HG03280 (cell line): ENCODE measurements around the gene ADM.
A peak's percentile ranks its signal among the peaks of the same experiment; 100 is the strongest.

Source experiments
- ATAC-seq: cut with Tn5 transposase; IDR thresholded peaks from one replicate; pipeline ENCODE4 v1.9.1; 2021; ENCODE audit warnings: mild to moderate bottlenecking, moderate library complexity; ENCODE audit not compliant: unreplicated experiment

ADM gene

GRCh38 chr11:10309163-10310093, 4.6 kb downstream of the ADM start:
- no peak for ATAC-seq

- ATAC-seq, result no peak
Observed at GRCh38 chr11:10310301-10310841, 5.5 kb downstream of the ADM start.

GRCh38 chr11:10311802-10312201, 6.9 kb downstream of the ADM start:
- ATAC-seq, result no peak

- peak; percentile 81 for ATAC-seq
Observed at GRCh38 chr11:10314199-10315072, 9.6 kb downstream of the ADM start.

GRCh38 chr11:10315083-10315482, 10.2 kb downstream of the ADM start:
- ATAC-seq, result no peak

GRCh38 chr11:10317151-10317755, 12.4 kb downstream of the ADM start:
- ATAC-seq, result peak; percentile 9

GRCh38 chr11:10317776-10318526, 13.1 kb downstream of the ADM start:
- ATAC-seq, result peak; percentile 62

- no peak for ATAC-seq
Observed at GRCh38 chr11:10318527-10318802, 13.6 kb downstream of the ADM start.

- ATAC-seq, result no peak
Observed at GRCh38 chr11:10319702-10320558, 15.1 kb downstream of the ADM start.

GRCh38 chr11:10320736-10321465, 16.0 kb downstream of the ADM start:
- ATAC-seq, result no peak

- no peak for ATAC-seq
Observed at GRCh38 chr11:10322401-10322800, 17.5 kb downstream of the ADM start.

- no peak for ATAC-seq
Observed at GRCh38 chr11:10322830-10323792, 18.2 kb downstream of the ADM start.

- no peak for ATAC-seq
Observed at GRCh38 chr11:10323793-10324170, 18.9 kb downstream of the ADM start.

- no peak for ATAC-seq
Observed at GRCh38 chr11:10324474-10324873, 19.6 kb downstream of the ADM start.

- ATAC-seq, result no peak
Observed at GRCh38 chr11:10325277-10326011, 20.6 kb downstream of the ADM start.

GRCh38 chr11:10326012-10326964, 21.4 kb downstream of the ADM start:
- no peak for ATAC-seq
